Subcutaneous abdominal adipose tissue (tissue), 5 donors: ENCODE data around the gene TOMM20L.
"Not testable (repeated sequence)": the region's sequence is repeated elsewhere in the genome, so short reads cannot be mapped to it uniquely, and the experiment has no call there.

Experiments used
- H3K27ac ChIP-seq: one replicate; pipeline ENCODE4 v1.7.0; 2013; ENCODE audit warnings: low read depth, mild to moderate bottlenecking, inconsistent platforms, low read length, moderate library complexity
- H3K27me3 ChIP-seq, 5 donors: one replicate each; pipeline ENCODE4 v1.7.0; 2013; ENCODE audit warnings: low read length in 5 of 5, inconsistent platforms in 1 of 5; ENCODE audit not compliant: control insufficient read depth in 5 of 5, insufficient read depth in 4 of 5
- H3K36me3 ChIP-seq, 5 donors: one replicate each; pipeline ENCODE4 v1.7.0; 2013; ENCODE audit warnings: low read length in 5 of 5; ENCODE audit not compliant: control insufficient read depth in 5 of 5, insufficient read depth in 5 of 5
- H3K4me1 ChIP-seq, 5 donors: one replicate each; pipeline ENCODE4 v1.7.0; 2013; ENCODE audit warnings: low read length in 5 of 5, mild to moderate bottlenecking in 3 of 5, moderate library complexity in 1 of 5; ENCODE audit not compliant: control insufficient read depth in 5 of 5, insufficient read depth in 5 of 5
- H3K4me3 ChIP-seq, 5 donors: one replicate each; pipeline ENCODE4 v1.7.0; 2013; ENCODE audit warnings: low read length in 5 of 5, low read depth in 1 of 5
- H3K9ac ChIP-seq, 5 donors: one replicate each; pipeline ENCODE4 v1.7.0; 2013; ENCODE audit warnings: low read length in 5 of 5, mild to moderate bottlenecking in 4 of 5, moderate library complexity in 3 of 5
- H3K9me3 ChIP-seq, 5 donors: one replicate each; pipeline ENCODE4 v1.7.0; 2013; ENCODE audit warnings: low read length in 5 of 5; ENCODE audit not compliant: control insufficient read depth in 5 of 5
- donor health status: healthy.
- donor health status: healthy.
- donor health status: healthy.
- donor health status: healthy.
- donor health status: healthy.

The TOMM20L gene

GRCh38 chr14:58416934-58417333 is 21.2 kb downstream of the TOMM20L start:
- H3K36me3 ChIP-seq: peaks cover 15 to 41% (median 17%) of the 10 kb centered on the region in 5 donors

GRCh38 chr14:58426670-58427280 is 31.0 kb downstream of the TOMM20L start:
- peaks cover 0 to 29% (median 20%) of the 10 kb centered on the region in 5 donors for H3K4me1 ChIP-seq

More at GRCh38 chr14:58416934-58417333, 21.2 kb downstream of the TOMM20L start:
- H3K27me3 ChIP-seq, H3K27ac ChIP-seq, H3K9me3 ChIP-seq, H3K4me3 ChIP-seq, H3K9ac ChIP-seq, H3K4me1 ChIP-seq: not testable (repeated sequence)

GRCh38 chr14:58427281-58428117 is 31.8 kb downstream of the TOMM20L start, which contains the start of the genes KIAA0586 and TIMM9:
Gene KIAA0586, plus strand, starts transcription at chr14:58427719. Its CDS starts 546 bp downstream, at chr14:58428265.
Gene TIMM9, minus strand, starts transcription at chr14:58427531. Its CDS starts 15,586 bp downstream, at chr14:58411945.
- Histone ChIP-seq H3K27ac (peak within 1 kb of the TSS; percentile 95), H3K9ac (peak within 1 kb of the TSS; percentile 76 to 99 (median 99)), H3K27me3 (no peaks in the 10 kb centered on the region), H3K4me1 (peaks cover 0 to 29% (median 20%) of the 10 kb centered on the region in 5 donors), H3K9me3 (no peaks in the 10 kb centered on the region), H3K36me3 (peaks cover 4 to 16% (median 8%) of the 10 kb centered on the region in 5 donors), H3K4me3 (peak within 1 kb of the TSS; percentile 89 to 99 (median 95))

More at GRCh38 chr14:58426670-58427280, 31.0 kb downstream of the TOMM20L start:
- peak overlapping the region; percentile 89 to 99 (median 95) for H3K4me3 ChIP-seq
- H3K36me3 ChIP-seq: peaks cover 4 to 11% (median 6%) of the 10 kb centered on the region in 5 donors
- peak overlapping the region; percentile 76 to 99 (median 99) for H3K9ac ChIP-seq
- peak overlapping the region; percentile 95 for H3K27ac ChIP-seq
- H3K9me3 ChIP-seq: no peaks in the 10 kb centered on the region
- no peaks in the 10 kb centered on the region for H3K27me3 ChIP-seq

- H3K9me3 ChIP-seq: no peaks in the 10 kb centered on the region
- H3K9ac ChIP-seq: peak overlapping the region; percentile 6 to 99 (median 96)
- peaks cover 3 to 16% (median 13%) of the 10 kb centered on the region in 5 donors for H3K36me3 ChIP-seq
- peak overlapping the region; percentile 89 to 99 (median 95) for H3K4me3 ChIP-seq
- peaks cover 0 to 29% (median 20%) of the 10 kb centered on the region in 5 donors for H3K4me1 ChIP-seq
- H3K27ac ChIP-seq: peak overlapping the region; percentile 95
- H3K27me3 ChIP-seq: no peaks in the 10 kb centered on the region
Measured at GRCh38 chr14:58428118-58428683, 32.5 kb downstream of the TOMM20L start.

GRCh38 chr14:58430156-58430555 is 34.4 kb downstream of the TOMM20L start:
- Histone ChIP-seq H3K36me3 (peaks cover 0 to 24% (median 15%) of the 10 kb centered on the region in 5 donors), H3K9ac (peak overlapping the region in 1 of 5 donors; percentile 40), H3K4me3 (no peak overlapping the region), H3K4me1 (peaks cover 0 to 29% (median 20%) of the 10 kb centered on the region in 5 donors), H3K9me3 (no peaks in the 10 kb centered on the region), H3K27ac (no peak overlapping the region), H3K27me3 (no peaks in the 10 kb centered on the region)

GRCh38 chr14:58439476-58439875 is 43.7 kb downstream of the TOMM20L start:
- Histone ChIP-seq H3K27ac (no peak overlapping the region), H3K36me3 (peaks cover 21 to 57% (median 27%) of the 10 kb centered on the region in 5 donors), H3K9me3 (no peaks in the 10 kb centered on the region), H3K9ac (no peak overlapping the region), H3K4me3 (no peak overlapping the region), H3K27me3 (no peaks in the 10 kb centered on the region), H3K4me1 (no peaks in the 10 kb centered on the region)

GRCh38 chr14:58444627-58445026 is 48.9 kb downstream of the TOMM20L start:
- no peaks in the 10 kb centered on the region for H3K27me3 ChIP-seq
- H3K9ac ChIP-seq: no peak overlapping the region
- H3K4me1 ChIP-seq: no peaks in the 10 kb centered on the region
- H3K9me3 ChIP-seq: no peaks in the 10 kb centered on the region
- H3K36me3 ChIP-seq: peaks cover 22 to 51% (median 40%) of the 10 kb centered on the region in 5 donors
- no peak overlapping the region for H3K27ac ChIP-seq
- no peak overlapping the region for H3K4me3 ChIP-seq

- H3K27ac ChIP-seq: no peak overlapping the region
- H3K9ac ChIP-seq: no peak overlapping the region
- no peaks in the 10 kb centered on the region for H3K27me3 ChIP-seq
- H3K4me1 ChIP-seq: no peaks in the 10 kb centered on the region
- no peaks in the 10 kb centered on the region for H3K9me3 ChIP-seq
- no peak overlapping the region for H3K4me3 ChIP-seq
- peaks cover 17 to 39% (median 33%) of the 10 kb centered on the region in 5 donors for H3K36me3 ChIP-seq
Measured at GRCh38 chr14:58455593-58456265, 60.0 kb downstream of the TOMM20L start.
